GM12872 (cell line): Measurements from ENCODE around the gene NRM.

Experiments used
- TF ChIP-seq, protein P1 (sequence below): IDR thresholded peaks from 3 replicates; pipeline ENCODE4 v1.5.1; 2011; ENCODE audit warnings: low read depth, mild to moderate bottlenecking, low read length, moderate library complexity; ENCODE audit not compliant: insufficient read depth

The NRM gene

DNA sequence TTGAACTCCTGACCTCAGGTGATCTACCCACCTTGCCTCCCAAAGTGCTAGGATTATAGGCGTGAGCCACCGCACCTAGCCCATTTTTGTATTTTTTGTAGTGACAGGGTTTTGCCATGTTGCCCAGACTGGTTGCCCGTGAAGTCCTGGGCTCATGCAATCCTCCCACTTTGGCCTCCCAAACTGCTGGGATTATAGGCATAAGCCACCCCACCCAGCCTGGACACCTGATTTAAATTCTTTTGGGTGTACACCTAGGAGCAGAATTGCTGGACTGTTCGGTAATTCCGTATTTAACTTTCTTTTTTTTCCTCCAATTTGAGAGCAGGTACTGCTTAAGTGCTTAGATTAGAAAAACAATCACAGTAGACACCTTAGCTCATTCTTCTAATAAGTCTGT lies 5.6 kb upstream of the NRM start:
- TF ChIP-seq, protein P1, sequence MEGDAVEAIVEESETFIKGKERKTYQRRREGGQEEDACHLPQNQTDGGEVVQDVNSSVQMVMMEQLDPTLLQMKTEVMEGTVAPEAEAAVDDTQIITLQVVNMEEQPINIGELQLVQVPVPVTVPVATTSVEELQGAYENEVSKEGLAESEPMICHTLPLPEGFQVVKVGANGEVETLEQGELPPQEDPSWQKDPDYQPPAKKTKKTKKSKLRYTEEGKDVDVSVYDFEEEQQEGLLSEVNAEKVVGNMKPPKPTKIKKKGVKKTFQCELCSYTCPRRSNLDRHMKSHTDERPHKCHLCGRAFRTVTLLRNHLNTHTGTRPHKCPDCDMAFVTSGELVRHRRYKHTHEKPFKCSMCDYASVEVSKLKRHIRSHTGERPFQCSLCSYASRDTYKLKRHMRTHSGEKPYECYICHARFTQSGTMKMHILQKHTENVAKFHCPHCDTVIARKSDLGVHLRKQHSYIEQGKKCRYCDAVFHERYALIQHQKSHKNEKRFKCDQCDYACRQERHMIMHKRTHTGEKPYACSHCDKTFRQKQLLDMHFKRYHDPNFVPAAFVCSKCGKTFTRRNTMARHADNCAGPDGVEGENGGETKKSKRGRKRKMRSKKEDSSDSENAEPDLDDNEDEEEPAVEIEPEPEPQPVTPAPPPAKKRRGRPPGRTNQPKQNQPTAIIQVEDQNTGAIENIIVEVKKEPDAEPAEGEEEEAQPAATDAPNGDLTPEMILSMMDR = no peak

DNA sequence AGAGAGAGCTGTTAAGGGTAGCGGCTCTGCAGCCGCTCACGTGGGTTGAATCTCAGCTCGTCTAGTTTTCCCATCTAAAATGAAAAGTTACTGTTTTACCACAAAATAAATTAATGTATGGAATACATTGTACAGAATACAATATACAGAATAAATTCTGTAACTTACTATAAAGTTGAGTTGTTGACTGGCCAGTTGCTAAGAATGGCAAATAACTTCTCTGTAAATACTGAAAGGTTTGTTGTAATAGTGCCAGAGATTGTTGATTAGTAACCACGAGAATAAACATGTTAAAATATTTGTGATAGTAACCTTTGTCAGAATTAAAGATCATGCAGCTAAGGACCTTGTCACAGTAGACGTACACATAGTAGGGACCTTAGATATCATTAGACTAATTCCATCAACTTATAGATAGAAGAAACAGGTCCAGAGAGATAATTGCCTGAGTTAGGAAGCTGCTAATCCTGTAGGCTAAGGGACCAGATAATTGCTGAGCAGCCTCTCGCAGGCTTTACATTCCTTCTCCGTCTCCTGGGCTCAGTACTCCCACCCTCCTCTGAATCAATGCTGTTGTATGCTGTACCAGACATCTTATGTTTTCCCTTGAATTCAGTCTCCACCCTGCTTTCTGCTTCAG lies 544 bp upstream of the NRM start:
- TF ChIP-seq, protein P1 = no peak

DNA sequence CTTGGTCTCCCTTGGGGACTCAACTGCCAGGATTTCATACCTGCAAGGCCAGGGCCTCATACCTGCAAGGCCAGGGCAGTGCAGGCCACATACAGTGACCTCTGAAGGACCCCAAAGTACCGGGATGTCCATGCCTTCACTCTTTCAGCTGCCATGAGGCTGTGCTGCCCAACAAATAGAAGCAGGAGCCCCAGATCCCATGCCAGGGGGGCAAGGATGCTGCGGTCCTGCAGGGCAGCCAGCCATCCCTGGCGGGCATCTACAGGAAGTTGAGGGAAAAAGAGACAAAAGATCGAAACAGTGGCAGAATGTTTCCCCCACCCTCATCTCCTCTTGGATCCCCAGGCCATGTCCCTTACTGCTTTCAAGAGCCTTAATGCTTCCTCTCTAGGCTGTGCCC lies 799 bp downstream of the NRM start:
- TF ChIP-seq, protein P1 = no peak

DNA sequence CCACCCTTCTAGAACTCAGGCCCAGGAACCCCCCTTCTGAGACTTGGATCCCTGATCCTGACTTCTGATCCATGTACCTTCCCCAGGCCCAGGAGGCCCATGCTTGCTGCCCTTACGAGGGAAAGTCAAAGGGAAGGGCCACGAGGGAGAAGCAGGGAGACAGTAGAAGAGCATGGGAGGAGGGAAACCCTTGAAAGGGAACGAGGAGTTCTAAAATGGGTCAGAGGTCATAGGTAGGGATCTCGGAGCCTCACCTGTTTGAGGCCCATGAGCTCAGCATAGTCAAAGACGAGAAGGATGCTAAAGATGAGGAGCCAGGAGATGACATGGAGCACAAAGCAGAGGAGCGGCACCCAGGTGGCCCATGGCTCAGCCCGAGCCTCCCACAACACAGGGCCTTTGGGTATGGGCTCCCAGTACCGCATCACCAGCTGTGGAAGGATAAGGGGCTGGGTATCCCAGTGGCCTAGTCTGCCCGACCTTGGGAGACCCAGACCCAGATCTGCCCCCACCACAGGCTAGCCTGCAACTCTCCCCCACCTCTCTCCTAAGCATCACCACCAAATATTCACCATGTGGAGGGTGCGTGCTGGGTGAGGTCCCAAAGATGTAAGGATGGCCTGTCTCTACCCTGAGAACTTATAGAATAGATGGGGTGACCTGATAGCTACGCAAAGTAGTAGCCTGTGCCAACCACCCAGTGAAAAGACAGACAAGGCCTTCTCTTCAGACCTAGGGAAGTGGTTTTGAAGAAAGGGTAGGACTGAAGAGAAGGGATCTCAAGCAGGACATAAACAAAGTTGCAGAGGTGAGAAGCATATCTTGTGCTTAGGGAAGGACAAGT lies 1.5 kb downstream of the NRM start:
- TF ChIP-seq, protein P1 = no peak

DNA sequence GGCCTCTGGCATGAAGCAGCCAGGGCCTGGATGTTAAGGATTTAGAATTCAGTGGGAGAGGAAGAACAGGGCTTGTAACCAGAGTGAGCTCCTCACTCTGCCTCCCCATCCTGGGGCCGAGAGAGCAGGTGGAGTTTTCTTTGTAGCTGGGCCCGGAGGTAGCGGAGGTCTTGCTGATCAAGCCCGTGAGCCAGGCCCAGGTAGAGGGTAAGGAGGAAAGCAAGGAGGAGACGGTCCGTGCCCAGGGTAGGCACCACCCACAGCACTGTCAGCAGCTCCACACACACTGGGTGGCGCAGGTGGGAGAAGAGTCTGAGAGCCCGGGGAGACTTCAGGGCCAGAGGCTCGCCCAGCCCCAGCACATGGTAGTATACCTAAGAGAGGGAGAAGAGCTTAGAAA lies 2.2 kb downstream of the NRM start:
- TF ChIP-seq, protein P1 = peak; percentile 25; the same call in 2 of the 3 replicates

DNA sequence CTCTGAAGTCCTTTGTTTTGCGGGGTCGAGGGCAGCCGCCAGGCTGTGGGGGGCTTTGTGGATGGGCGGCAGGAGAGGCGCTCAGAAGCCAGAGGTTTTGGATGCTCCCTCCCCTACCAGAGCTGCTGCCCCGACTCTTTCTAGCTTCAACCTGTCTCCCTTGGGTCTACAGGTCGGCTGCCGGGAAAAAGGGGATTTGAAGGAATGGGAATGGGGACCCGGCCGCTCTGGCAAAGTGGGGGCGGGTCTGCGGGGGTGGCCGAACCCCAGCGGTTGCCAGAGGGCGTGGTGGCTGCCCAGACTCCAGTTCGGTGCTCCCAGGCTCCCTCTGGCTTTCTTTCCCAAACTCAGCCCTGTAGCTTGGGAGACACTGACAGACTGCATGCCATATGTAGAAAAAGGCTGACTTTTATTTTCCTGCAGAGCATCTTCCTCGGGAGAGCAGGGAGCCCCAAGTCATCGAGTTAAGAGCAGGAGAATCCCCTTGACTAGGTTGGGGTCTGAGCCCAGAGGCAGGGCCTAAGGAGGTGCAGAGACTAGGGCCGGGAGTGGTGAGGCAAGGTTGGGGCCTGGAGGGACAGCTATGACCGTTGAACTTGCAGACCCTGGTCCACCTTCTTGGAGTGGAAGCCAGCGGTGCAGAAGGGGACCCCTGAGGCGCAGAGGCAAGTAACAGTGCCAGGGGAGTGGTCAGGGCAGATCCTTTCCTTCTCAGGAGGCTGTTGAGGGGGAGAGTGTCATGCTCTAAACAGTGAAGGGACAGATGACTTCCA lies 2.9 kb downstream of the NRM start:
- TF ChIP-seq, protein P1 = no peak
